Measurements from ENCODE around the gene NCMAP.
"Not testable (repeated sequence)": the region's sequence is repeated elsewhere in the genome, so short reads cannot be mapped to it uniquely, and the experiment has no call there.

Gene NCMAP

DNA sequence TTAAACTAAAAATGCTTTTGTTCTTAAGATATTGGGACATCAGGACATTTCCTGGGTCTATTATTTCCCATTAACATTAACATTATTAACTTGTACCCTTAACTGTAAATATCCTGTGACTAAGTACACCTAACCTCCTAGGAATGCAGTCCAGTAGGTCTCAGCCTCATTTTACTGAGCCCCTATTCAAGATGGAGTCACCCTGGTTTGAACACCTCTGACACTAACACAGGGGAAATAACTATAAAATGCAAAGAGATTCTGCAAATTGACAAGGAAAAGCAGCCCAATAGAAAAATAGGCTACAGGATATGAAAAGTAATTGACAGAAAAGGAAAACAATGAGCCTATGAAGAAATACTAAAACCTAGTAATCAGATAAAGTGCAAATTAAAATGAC lies 11.6 kb upstream of the NCMAP start:
- H3K4me3 ChIP-seq (ENCODE audit: low read depth, low read length), result no peak overlapping the region
- TF ChIP-seq, protein P1, sequence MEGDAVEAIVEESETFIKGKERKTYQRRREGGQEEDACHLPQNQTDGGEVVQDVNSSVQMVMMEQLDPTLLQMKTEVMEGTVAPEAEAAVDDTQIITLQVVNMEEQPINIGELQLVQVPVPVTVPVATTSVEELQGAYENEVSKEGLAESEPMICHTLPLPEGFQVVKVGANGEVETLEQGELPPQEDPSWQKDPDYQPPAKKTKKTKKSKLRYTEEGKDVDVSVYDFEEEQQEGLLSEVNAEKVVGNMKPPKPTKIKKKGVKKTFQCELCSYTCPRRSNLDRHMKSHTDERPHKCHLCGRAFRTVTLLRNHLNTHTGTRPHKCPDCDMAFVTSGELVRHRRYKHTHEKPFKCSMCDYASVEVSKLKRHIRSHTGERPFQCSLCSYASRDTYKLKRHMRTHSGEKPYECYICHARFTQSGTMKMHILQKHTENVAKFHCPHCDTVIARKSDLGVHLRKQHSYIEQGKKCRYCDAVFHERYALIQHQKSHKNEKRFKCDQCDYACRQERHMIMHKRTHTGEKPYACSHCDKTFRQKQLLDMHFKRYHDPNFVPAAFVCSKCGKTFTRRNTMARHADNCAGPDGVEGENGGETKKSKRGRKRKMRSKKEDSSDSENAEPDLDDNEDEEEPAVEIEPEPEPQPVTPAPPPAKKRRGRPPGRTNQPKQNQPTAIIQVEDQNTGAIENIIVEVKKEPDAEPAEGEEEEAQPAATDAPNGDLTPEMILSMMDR (IDR thresholded peaks at IDR 0.05; ENCODE audit: low read depth, low read length), result no peak

DNA sequence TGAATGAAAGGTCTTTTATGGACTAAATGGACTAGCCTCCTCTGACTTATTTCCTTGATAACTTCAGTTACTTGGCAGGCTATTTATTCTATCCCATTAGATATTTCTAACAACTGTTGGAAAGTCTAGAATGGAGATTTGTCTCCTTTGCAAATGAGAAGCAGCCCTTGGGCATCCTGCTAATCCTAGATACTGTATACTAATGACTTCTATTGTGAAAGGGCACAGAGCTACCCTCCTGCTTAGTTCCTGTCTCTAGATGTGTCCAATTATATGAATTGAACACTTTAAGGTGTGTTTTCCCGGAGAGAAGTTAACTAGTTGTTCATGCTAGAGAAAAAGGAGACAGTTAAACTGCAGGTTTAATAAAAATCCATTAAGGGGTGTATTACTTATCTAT lies 10.2 kb upstream of the NCMAP start:
- TF ChIP-seq, protein P1 (IDR thresholded peaks at IDR 0.05; ENCODE audit: low read depth, low read length), result no peak
- no peak overlapping the region for H3K4me3 ChIP-seq (ENCODE audit: low read depth, low read length)

DNA sequence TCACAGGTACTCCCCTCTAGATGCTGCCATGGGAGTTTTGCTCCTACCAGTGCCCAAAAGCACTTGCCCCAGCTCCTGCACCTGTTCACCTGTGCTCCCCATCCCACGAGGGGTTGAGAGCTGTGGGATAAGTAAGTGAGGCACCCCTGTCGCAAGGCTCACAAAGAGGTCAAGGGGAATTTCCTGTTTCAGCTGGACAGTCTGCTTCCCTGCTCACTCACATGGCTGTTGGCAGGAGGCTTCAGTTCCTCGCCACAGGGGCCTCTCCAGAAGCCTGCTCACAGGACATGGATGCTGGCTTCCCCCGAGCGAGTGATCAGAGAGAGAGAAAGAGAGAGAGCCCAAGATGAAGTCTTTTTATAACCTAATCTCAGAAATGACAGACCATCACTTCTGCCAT lies 8.7 kb upstream of the NCMAP start:
- TF ChIP-seq, protein P1 (IDR thresholded peaks at IDR 0.05; ENCODE audit: low read depth, low read length), result no peak
- H3K4me3 ChIP-seq (ENCODE audit: low read depth, low read length), result no peak overlapping the region

DNA sequence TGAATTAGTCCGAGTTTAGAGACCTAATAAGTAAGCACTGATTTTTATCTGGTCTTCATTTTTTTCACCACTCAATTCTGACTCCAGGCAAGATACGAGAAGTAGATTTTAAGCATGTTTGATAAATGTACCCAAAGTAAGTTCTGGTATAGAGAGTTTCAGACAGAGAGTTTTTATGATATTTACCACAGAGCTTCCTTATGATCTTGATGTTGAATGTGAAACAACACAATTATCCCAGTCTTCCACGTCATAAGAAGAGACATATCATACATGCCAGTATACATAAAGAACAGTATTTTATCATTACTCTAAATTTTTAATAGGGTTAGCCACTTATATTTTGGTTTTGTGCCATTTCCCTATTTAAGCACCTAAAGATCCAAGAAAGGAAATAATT lies 7.8 kb upstream of the NCMAP start:
- TF ChIP-seq, protein P1 (IDR thresholded peaks at IDR 0.05; ENCODE audit: low read depth, low read length), result no peak
- H3K4me3 ChIP-seq (ENCODE audit: low read depth, low read length), result no peak overlapping the region

DNA sequence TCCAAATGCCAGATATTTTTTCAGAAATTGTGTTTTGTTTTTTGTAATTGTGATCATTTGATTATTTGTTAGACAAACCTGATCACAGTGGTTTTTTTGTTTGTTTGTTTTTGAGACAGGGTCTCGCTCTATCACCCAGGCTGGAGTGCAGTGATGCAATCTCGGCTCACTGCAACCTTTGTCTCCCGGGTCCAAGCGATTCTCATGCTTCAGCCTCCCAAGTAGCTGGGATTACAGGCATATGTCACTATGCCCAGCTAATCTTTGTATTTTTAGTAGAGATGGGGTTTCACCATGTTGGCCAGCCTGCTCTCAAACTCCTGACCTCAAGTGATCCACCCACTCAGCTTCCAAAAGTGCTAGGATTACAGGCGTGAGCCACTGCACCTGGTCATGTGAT lies 6.7 kb upstream of the NCMAP start:
- not testable (repeated sequence) for H3K4me3 ChIP-seq (ENCODE audit: low read depth, low read length)

DNA sequence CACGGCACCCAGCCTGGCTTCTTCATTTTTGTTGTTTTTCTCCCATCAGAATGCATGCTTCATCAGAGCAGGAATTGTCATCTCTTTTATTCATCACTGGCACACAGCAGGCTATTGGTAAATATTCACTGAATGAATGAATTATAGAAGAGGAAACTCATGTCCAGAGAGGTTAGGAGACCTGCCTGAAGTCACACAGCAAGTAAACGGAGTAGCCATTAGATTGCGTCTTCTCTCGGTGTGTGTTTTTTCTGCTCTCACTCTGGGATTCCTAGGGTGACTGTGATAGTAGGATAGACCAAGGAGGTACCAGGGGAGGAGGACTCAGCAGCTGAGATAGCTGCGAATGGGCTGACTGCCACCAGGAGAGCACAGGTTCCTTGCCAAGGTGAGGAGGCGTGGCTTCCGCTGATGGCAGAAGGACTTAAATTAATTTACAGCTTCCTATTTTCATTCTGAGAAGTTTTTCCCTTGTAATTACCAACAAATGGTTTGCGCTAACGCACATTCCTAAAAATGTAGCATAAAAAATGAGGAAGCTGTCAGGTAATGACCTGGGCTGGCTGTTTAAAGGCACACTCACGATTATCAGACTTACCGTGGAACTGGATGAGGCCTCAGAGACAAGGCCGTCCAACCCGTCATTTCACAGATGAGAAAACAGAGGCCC lies 4.5 kb upstream of the NCMAP start:
- no peak overlapping the region for H3K4me3 ChIP-seq (ENCODE audit: low read depth, low read length)
- TF ChIP-seq, protein P1 (IDR thresholded peaks at IDR 0.05; ENCODE audit: low read depth, low read length), result no peak

DNA sequence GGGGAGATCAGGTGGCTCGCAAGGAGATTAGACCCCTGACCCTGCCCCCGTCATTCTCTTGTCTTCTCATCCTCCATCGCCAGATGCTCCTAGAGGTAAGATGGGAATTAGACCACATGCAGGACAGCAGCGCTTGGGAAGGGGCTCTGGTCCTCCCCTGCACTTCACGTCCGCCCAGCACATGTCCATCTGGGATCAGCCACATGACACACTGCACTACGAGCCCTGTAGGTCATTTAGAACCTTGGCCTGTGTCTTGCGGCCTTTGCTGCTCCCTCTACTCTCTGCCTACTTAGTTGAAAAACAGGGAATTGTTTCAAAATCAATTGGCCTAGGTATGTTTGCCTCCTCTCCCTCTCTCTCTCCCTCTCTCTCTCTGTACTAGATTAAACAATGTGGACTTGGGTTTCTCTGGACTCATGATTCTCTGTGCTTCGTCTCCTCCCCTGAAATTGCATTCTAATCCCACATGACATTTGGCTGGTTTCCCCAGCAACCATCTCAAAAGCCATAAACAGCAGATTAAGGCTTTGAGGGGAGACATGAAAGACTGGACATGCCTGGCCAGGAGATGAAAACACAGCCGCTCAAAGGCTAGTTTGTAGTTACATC lies 3.8 kb upstream of the NCMAP start:
- no peak overlapping the region for H3K4me3 ChIP-seq (ENCODE audit: low read depth, low read length)
- TF ChIP-seq, protein P1 (IDR thresholded peaks at IDR 0.05; ENCODE audit: low read depth, low read length), result no peak

DNA sequence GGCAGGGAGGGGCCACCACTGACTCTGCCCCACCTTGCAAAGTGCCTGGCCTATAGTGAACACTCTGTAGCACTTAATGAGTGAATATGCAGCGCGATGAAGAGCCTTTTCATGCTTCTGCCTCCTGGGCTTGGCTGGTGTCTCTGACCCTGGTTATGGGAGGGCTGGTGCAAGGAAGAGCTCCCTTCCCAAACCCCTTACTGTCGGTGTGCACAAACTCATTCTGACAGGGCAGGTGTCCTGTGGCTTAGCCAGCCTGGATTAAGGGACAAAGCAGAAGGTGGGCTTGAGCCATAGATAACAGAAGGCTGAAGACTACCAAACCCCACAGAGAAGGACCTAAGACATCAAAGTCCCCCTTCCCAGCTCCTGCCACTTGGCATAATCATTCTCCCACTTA lies 2.0 kb upstream of the NCMAP start:
- TF ChIP-seq, protein P1 (IDR thresholded peaks at IDR 0.05; ENCODE audit: low read depth, low read length), result no peak
- H3K4me3 ChIP-seq (ENCODE audit: low read depth, low read length), result no peak overlapping the region
